MG63 (cell line): ENCODE measurements around the gene LETM1. TPM values are rescaled to one million over a fixed set of nuclear protein-coding genes. Genes with fewer than 3 reads are reported as not detected.
"Not testable (repeated sequence)": the region's sequence is repeated elsewhere in the genome, so short reads cannot be mapped to it uniquely, and the experiment has no call there.

ENCODE experiments used
- DNase-seq: peaks from one replicate; pipeline ENCODE4 v3.0.0-alpha.2; 2020
- H3K27me3 ChIP-seq: fragments of 250-450 bp; sonication (Bioruptor Pico); 2 replicates; pipeline ENCODE4 v1.5.1; 2020; ENCODE audit warnings: mild to moderate bottlenecking, moderate library complexity
- H3K36me3 ChIP-seq: fragments of 250-450 bp; sonication (Bioruptor Pico); 2 replicates; pipeline ENCODE4 v1.5.1; 2020; ENCODE audit warnings: mild to moderate bottlenecking, moderate library complexity
- H3K4me3 ChIP-seq: fragments of 250-450 bp; sonication (Bioruptor Pico); 2 replicates; pipeline ENCODE4 v1.5.1; 2020; ENCODE audit warnings: mild to moderate bottlenecking, moderate library complexity
- H3K9me3 ChIP-seq: fragments of 250-450 bp; sonication (Bioruptor Pico); 2 replicates; pipeline ENCODE4 v1.5.1; 2020; ENCODE audit warnings: mild to moderate bottlenecking, moderate library complexity
- total RNA-seq: library from RNA; depleted of rRNA; stranded (reverse); fragments of >200 nt; shearing (Covaris generic); gene quantifications from 2 replicates; pipeline ENCODE4 v1.2.3, GENCODE V29; 2014; ENCODE audit warnings: low replicate concordance

Gene LETM1
- total RNA-seq, 1 experiment from 2014 or later, result 49.4 TPM

DNA sequence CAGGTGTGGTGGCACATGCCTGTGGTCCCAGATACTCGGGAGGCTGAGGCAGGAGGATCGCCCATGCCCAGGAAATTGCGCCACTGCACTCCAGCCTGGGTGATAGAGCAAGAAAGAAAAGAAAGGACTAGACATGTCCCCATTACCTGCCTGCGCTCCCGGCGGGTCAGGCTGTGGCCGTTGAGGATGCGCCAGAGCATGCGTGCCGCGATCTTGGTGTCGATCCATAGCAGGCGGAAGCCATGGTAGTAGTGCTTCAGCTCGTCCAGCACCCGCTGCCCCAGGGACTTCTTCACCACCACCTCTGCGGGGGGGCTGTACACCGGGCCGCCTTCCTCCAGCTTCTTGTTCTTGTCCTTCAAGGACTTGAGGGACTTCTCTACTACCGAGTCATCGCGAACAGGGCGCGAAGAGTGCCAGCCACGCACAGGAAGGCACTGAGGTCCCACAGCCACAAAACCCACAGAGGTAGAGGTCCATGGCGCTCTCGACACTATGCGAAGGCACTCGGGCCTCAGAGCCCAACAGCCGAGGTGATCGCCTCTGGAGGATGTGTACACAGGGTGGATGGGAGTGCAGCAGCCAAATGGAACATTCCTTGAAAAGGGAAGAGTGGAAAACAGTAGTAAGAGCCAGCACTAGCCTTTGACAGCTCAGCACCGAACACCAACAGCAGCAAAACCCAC, 14.6 kb downstream of the LETM1 start:
- H3K36me3 ChIP-seq, result peaks cover 14% of the 10 kb centered on the region
- no peak overlapping the region for H3K4me3 ChIP-seq
- no peaks in the 10 kb centered on the region for H3K27me3 ChIP-seq
- no peak for DNase-seq
- no peaks in the 10 kb centered on the region for H3K9me3 ChIP-seq

DNA sequence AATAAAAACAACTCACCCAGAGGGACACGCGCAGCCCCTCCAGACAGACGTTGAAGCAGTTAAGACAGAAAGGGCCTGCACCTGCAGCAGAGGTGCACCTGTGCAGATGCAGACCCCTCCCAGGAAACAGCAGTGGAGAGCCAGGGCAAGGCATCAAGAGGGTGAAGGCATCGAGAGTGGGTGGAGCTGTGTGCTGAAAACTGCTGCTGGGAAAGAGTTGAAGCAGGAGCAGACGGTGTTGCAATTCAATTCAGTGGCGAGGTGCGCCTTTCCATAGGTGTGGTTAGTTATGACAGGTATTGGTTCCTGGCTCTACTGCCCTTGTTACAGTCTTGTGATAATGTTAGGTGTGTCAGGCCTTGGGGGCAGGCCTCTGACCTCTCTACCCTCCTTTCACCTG, 16.7 kb downstream of the LETM1 start:
- Histone ChIP-seq H3K9me3 (no peaks in the 10 kb centered on the region), H3K27me3 (no peaks in the 10 kb centered on the region), H3K4me3 (no peak overlapping the region), H3K36me3 (peaks cover 15% of the 10 kb centered on the region; the same call in 1 of the 2 replicates)
- no peak for DNase-seq

DNA sequence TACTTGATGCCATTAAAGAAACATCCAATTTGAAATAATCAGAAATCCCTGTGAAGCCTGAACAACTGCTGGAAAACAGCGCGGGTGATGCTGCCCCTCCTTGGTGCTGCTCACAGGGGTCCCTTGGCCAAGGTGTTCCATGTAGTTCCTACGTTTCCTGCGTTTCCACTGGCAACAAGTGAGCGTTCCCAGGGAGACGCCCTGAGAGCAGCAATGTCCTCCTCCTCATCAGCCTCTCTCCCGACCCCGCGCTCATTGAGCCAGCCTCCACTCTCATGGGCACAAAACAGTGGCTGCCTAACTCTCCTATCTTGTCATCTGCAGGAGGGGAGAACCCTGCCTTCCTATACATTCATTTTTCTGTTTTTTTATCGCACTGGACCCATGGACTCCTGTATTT, 18.9 kb downstream of the LETM1 start:
- Histone ChIP-seq H3K27me3 (no peaks in the 10 kb centered on the region), H3K9me3 (no peaks in the 10 kb centered on the region), H3K4me3 (no peak overlapping the region), H3K36me3 (peaks cover 17% of the 10 kb centered on the region; the same call in 1 of the 2 replicates)
- no peak for DNase-seq

DNA sequence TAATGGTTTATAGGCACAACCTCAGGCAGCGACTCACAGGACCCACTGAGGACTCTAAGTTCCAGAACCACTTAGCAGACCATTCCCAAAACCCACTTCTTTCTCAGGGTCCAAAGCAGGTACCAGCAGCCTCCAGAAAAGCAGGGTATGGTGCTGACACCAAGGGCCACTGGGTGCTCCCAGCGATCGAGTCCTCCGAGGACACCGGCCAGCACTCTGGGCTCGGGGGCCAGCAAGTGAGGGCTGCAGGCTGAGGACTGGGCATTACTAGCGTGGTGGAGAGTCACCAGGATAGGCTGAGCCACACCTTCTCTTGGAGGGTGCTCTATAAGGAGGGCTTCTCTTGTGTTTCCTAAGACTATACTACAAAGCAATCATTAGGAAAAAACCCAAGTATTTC, 19.3 kb downstream of the LETM1 start:
- no peaks in the 10 kb centered on the region for H3K27me3 ChIP-seq
- no peak for DNase-seq
- no peaks in the 10 kb centered on the region for H3K9me3 ChIP-seq
- no peak overlapping the region for H3K4me3 ChIP-seq
- H3K36me3 ChIP-seq, result peaks cover 17% of the 10 kb centered on the region; the same call in 1 of the 2 replicates

DNA sequence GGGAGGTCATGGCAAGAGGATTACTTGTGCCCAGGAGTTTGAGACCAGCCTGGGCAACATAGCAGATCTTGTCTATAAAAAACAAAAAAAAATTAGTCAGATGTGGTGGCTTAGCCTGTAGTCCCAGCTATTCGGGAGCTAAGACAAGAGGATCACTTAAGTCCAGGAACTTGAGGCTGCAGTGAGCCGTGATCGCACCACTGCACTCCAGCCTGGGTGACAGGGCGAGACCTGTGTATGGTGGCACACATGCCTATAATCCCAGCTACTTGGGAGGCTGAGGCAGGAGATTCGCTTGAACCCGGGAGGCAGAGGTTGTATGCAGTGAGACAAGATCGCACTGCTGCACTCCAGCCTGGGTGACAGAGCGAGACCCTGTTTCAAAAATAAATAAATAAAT, 20.1 kb downstream of the LETM1 start:
- peaks cover 17% of the 10 kb centered on the region; the same call in 1 of the 2 replicates for H3K36me3 ChIP-seq
- not testable (repeated sequence) for H3K4me3 ChIP-seq, DNase-seq, H3K9me3 ChIP-seq, H3K27me3 ChIP-seq

DNA sequence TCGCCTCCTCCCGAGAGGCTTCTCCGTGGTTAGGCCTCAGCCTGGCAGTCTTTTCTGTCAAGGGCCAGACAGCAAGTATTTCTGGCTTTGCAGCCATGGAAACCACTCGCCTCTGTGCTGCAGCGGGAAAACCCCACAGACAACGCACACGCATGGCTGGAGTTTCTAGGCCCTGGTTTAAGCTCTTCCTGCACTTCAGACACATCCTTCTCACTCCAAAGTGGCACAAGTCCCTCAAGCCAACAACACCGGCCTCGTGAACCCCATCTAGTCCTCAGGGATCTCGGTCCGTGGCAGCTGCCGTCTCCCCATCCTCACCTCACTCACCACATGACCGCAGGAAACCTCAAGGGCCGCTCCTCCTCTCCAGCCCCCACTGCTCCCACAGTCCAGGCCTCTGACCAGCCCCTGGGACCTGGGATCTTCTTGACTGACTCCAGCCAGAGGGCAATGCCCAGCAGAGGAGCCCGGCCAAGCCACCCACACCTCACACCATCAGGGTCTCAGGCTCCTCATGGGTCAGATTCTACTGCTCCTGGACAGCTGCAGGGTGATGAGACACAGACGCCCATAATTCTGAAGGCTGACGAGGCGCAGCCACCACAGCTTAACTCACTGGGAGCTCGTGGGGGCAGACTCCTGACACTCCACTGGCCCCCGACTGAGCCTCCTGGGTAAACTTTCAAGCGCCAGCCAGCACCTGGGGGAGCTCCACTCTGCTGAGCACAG, 21.7 kb downstream of the LETM1 start:
- DNase-seq, result no peak
- Histone ChIP-seq H3K9me3 (no peaks in the 10 kb centered on the region), H3K4me3 (no peak overlapping the region), H3K27me3 (no peaks in the 10 kb centered on the region), H3K36me3 (peaks cover 14% of the 10 kb centered on the region; the same call in 1 of the 2 replicates)

DNA sequence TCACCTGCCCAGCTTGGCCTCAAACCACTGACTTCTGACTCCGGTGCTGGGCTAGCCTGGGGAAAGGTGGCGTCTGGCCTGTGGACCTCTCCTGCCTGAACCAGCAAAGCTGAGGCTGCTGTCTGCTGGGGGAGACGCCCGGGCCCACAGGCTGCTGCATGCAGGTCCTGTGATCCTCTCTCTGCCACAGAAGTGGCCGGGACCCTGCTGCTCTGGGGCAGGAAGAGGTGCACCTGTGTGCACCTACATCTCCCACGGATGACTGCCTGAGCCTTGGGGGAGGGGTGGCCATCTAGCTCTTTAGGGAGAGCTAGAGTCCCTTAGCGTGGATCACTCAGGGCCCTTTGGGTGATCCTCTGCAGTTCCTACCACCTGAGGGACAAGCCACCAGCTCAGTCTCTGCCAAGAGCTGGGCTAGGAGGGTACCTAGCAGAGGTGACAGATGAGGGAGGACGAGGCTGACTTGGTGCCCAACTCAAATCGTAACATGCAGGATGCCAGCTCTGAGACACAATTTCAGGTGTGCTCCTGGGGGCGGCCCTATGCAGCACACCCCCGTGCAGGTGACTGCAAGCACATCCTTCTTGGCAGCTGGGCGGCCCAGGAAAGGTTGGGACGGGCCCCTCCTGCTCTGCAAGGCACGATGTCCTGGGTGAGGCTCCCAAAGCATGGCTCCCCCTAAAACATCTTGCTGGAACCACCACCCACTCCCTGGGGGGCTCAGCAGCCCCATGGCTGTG, 22.5 kb downstream of the LETM1 start:
- no peak overlapping the region for H3K4me3 ChIP-seq
- no peaks in the 10 kb centered on the region for H3K9me3 ChIP-seq
- no peak for DNase-seq
- H3K27me3 ChIP-seq, result no peaks in the 10 kb centered on the region
- peaks cover 12% of the 10 kb centered on the region; the same call in 1 of the 2 replicates for H3K36me3 ChIP-seq

DNA sequence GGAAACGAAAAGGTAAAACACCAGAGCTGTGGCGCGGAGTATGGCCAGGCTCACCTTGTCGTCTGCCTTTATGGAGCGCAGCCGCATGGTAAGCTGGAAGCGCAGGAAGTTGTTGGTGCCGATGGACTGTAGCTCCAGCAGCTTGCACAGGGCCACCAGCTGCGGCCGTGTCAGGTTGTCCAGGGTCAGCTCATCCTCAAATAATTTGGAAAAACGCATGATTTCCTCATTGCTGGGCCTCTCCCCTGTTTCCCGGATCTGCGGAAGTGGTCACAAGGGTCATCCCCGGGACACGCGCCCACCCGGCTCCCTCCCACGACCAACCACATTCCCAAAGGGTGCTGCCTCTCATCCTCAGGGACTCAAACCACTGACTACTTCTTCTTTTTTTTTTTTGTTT, 23.3 kb downstream of the LETM1 start:
- no peaks in the 10 kb centered on the region for H3K27me3 ChIP-seq
- no peak for DNase-seq
- no peak overlapping the region for H3K4me3 ChIP-seq
- H3K36me3 ChIP-seq, result peaks cover 12% of the 10 kb centered on the region; the same call in 1 of the 2 replicates
- H3K9me3 ChIP-seq, result no peaks in the 10 kb centered on the region

DNA sequence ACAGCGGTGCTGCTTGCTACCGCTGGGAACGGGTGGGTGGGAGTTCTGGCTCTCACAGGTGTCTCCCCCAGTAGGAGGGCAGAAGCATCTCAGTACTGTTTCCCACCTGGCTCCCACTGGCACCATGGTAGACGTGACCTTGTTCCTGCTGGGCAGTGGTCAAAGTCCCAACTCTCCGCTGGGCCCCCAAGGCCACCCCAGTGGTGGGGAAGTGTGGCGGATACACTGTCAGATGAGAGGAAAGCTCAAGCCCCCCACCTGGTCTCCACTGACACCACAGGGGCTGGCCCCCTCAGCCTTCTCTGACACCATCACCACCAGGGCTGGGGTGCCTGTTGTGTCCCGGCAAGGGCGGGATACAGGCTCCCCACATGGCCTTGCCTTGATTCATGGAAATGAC, 24.6 kb downstream of the LETM1 start:
- Histone ChIP-seq H3K36me3 (peaks cover 9% of the 10 kb centered on the region; the same call in 1 of the 2 replicates), H3K9me3 (no peaks in the 10 kb centered on the region), H3K27me3 (no peaks in the 10 kb centered on the region), H3K4me3 (no peak overlapping the region)
- DNase-seq, result no peak

DNA sequence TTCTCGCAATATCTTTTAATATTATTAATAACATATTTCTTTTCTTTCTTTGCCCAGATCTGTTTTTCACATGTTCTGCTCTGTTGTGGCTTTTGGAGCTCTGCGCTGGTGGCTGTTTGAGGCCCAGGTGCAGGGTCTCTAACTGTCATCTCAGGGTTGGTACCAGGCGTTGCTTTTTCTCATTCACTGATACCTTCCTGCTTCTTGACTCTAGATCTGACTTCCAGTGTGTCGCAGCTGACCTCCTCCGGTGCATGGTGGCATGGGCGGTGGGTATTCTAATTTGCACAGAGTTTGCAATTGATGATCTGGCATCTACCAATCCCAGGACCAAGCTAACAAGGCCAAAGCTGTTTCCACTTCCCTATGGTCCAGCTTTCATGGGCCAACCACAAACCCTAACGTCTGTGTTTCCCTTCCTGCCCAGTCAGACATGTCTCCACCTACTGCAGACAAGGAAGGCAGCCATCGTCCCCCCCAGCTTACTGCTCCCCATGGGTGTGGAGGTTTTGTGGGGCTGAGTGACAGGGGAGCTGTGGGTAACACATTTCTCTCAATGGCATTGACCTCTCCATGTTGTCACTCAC, 25.2 kb downstream of the LETM1 start:
- no peaks in the 10 kb centered on the region for H3K27me3 ChIP-seq
- DNase-seq, result no peak
- no peak overlapping the region for H3K4me3 ChIP-seq
- peaks cover 5% of the 10 kb centered on the region; the same call in 1 of the 2 replicates for H3K36me3 ChIP-seq
- no peaks in the 10 kb centered on the region for H3K9me3 ChIP-seq

DNA sequence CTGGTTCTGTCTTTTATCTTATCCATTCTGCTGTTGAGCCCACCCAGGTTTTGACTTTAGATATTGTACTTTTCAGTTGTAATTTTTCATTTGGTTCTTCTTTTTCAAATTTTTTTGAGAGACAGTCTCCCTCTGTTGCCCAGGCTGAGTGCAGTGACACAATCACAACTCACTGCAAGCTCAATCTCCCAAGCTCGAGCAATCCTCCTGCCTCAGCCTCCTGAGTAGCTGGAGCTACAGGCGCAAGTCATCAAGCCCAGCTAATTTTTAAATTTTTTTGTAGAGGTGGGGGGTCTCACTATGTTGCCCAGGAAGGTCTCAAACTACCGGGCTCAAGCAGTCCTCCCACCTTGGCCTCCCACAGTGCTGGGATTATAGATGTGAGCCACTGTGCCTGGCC, 25.7 kb downstream of the LETM1 start:
- H3K36me3 ChIP-seq, result peaks cover 5% of the 10 kb centered on the region; the same call in 1 of the 2 replicates
- H3K9me3 ChIP-seq, result no peaks in the 10 kb centered on the region
- no peak overlapping the region for H3K4me3 ChIP-seq
- no peak for DNase-seq
- no peaks in the 10 kb centered on the region for H3K27me3 ChIP-seq

DNA sequence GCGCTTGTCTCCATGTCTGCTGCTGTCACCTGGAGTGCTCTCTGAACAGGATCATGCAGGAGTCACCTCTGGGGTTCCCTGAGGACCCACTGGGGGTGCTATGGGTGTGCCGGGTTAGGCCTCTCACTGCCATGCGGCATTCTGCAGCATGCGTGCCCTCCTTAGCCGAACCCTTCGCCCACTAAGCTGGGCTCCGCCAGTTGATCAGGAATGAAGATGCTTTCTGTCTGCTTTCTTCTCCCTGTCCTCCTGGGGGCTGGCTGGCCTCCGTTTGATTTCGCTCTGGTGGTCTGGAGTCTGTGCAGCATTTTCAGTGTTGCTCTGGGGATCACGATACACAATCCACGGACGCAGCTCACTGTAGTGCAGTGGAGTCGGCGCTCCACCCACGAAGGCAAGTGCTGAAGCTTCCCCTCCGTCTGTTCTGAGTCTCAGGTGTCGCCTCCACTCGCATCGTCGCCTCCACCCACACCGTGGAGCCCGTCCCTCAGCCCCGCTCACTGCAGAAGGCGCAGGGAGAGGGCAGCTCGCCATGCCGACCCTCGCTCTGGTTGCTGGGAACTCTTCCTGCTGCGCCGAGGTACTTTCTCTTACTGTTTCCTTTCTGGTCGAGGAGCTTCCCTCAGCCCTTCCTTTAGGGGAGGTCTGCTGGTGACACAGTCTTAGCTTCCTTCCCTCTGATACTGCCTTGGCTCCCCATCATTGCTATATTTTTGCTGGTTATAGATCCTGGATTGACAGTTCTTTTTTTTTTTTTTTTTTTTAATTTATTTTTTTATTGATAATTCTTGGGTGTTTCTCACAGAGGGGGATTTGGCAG, 29.2 kb downstream of the LETM1 start:
- Histone ChIP-seq H3K9me3 (no peaks in the 10 kb centered on the region), H3K27me3 (no peaks in the 10 kb centered on the region), H3K4me3 (no peak overlapping the region), H3K36me3 (no peaks in the 10 kb centered on the region; the same call in 1 of the 2 replicates)
- DNase-seq, result no peak

DNA sequence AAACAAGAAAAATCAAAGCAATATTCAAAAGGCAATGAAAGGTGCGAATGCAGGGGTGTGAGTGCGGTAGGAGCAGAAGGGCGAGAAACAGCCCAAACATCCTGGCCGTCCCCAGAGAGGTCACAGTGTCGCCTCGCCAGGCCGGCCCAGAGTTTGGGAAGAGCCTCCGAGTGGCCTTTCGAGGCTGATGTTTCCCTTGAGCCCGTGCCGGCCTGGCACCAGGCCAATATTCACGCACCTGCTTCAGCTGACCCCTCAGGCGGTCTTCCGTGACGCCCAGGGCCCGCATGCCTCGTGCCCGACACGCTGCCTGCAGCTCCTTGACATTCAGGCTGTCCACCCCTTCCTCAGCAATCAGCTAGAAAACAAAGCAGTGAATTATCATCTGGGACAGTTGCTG, 30.6 kb downstream of the LETM1 start:
- H3K36me3 ChIP-seq, result no peaks in the 10 kb centered on the region; the same call in 1 of the 2 replicates
- no peaks in the 10 kb centered on the region for H3K27me3 ChIP-seq
- DNase-seq, result no peak
- H3K9me3 ChIP-seq, result no peaks in the 10 kb centered on the region
- H3K4me3 ChIP-seq, result no peak overlapping the region

DNA sequence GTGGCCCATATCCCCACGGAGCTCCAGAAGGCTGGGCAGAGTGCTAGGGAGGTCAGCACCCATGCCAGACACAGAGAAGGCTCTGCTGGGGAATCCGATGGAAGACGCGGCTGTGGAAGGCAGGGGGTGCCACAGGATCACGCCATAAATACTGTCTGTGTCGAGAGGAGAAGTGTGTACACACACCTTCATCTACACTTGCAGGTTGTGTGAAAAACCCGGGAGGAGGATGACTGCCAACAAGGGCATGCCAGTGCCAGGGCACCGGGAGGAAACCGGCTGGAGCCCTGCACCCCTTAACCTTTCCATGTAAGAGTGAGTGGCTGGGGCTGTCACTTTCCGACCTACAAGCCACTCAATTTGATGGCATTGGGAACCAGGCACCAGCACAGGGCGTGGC, 31.2 kb downstream of the LETM1 start:
- Histone ChIP-seq H3K36me3 (no peaks in the 10 kb centered on the region; the same call in 1 of the 2 replicates), H3K4me3 (no peak overlapping the region), H3K9me3 (no peaks in the 10 kb centered on the region), H3K27me3 (no peaks in the 10 kb centered on the region)
- no peak for DNase-seq

DNA sequence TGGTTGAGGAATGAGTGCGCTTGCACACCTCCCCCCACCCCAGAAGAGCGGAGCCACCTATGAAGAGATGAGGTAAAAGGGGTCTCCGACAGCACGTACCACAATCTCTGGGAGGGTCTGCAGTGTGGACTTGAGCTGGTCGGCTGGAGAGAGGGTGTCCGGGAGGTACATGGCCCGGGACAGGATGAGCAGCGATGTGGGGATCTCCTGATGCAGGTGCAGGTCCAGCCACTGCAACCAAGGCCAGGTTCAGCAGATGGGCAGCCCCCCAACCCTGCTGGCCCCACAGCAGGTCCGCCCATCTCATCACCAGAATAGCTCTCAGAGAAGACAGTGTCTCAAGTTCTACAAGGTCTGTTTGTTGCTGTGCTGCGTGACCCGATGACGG, 32.4 kb downstream of the LETM1 start:
- Histone ChIP-seq H3K36me3 (no peaks in the 10 kb centered on the region; the same call in 1 of the 2 replicates), H3K27me3 (no peaks in the 10 kb centered on the region), H3K4me3 (no peak overlapping the region), H3K9me3 (no peaks in the 10 kb centered on the region)
- no peak for DNase-seq
